ENCODE results near the gene ADAM23.

- TF ChIP-seq REST (IDR thresholded peaks at IDR 0.05; ENCODE audit: low read depth) (no peak), EGR1 (IDR thresholded peaks at IDR 0.05) (no peak), YY1 (IDR thresholded peaks at IDR 0.05; ENCODE audit: low read depth) (no peak), CEBPB (IDR thresholded peaks at IDR 0.05) (no peak), USF1 (IDR thresholded peaks at IDR 0.05) (no peak), RAD21 (IDR thresholded peaks at IDR 0.05; ENCODE audit: low read depth) (no peak), MAX (IDR thresholded peaks at IDR 0.05) (no peak), EP300 (IDR thresholded peaks at IDR 0.05; ENCODE audit: borderline replicate concordance) (no peak), FOXM1 (IDR thresholded peaks at IDR 0.05; ENCODE audit: borderline replicate concordance, low read depth) (no peak), TCF12 (IDR thresholded peaks at IDR 0.05; ENCODE audit: low read depth) (no peak), CREB1 (IDR thresholded peaks at IDR 0.05; ENCODE audit: low read depth) (no peak), TAF1 (IDR thresholded peaks at IDR 0.05; ENCODE audit: low read depth) (no peak), NFIC (IDR thresholded peaks at IDR 0.05) (no peak), ZBTB7A (IDR thresholded peaks at IDR 0.05; ENCODE audit: low read depth) (no peak)
These were observed 221.9 kb downstream of the ADAM23 start for GRCh38 chr2:206665251-206665650.

All from Ishikawa (cell line).